K562 (cell line): Measurements from ENCODE around the gene TREM1. TPM values are rescaled to one million over a fixed set of nuclear protein-coding genes. Genes with fewer than 3 reads are reported as not detected.

Experiments used
- ATAC-seq: fragments of 200-7000 bp; cut with Tn5 transposase; 3 replicates; pipeline ENCODE4 v1.9.1; 2020; ENCODE audit warnings: moderate library complexity
- BruUV-seq: library from RNA; stranded (reverse); fragments of 400-500 nt; replicated peaks from 2 replicates; lab custom pipeline; 2021; lab: Mats Ljungman, UMichigan
- CTCF ChIA-PET: fragments of 300-600 bp; formaldehyde crosslinking; extraction: SDS; loops from one replicate; lab custom pipeline; 2021; ENCODE audit warnings: low intra/inter-chr PET ratio; lab: Yijun Ruan, JAX
- POLR2A ChIA-PET: fragments of 300-600, 350-650 bp; sonication (Branson Sonifier 250); formaldehyde crosslinking; extraction: SDS; loops from one replicate; lab custom pipeline; 2021; ENCODE audit warnings: antibody characterized with exemption, inconsistent platforms; lab: Yijun Ruan, JAX
- DNase-seq, 4 experiments: peaks; one replicate each; pipeline versions ENCODE4 v3.0.0 to v3.0.0-alpha.2; 2011 to 2018; ENCODE audit warnings: low spot score in 3 of 4, mixed read lengths in 3 of 4; ENCODE audit errors: extremely low read depth in 1 of 4
- FAIRE-seq: peaks from 2 replicates; lab custom pipeline; 2011; peaks lifted over from hg19 to GRCh38; lab: Jason Lieb, UNC
- H2AFZ ChIP-seq: 2 replicates; pipeline ENCODE4 v1.6.0; 2011; ENCODE audit warnings: low read depth, low read length, control low read depth, inconsistent platforms
- H3K27ac ChIP-seq: fragments of 200-600 bp; 3 replicates; pipeline ENCODE4 v1.8.0; 2011; ENCODE audit warnings: low read depth, mild to moderate bottlenecking, control low read depth, inconsistent platforms, low read length, moderate library complexity, mixed read lengths; ENCODE audit errors: extremely low read depth
- H3K27me3 ChIP-seq, 2 experiments: fragments of 300-600 bp in 1 of 2; 2 replicates in 1 of 2; 3 replicates in 1 of 2; pipeline versions ENCODE4 v1.6.0 to v1.8.0; 2011; ENCODE audit warnings: inconsistent platforms in 2 of 2, low read length in 2 of 2, mild to moderate bottlenecking in 1 of 2, mixed read lengths in 1 of 2, moderate library complexity in 1 of 2; ENCODE audit not compliant: control insufficient read depth in 2 of 2, insufficient read depth in 2 of 2
- H3K36me3 ChIP-seq: fragments of 300-600 bp; 3 replicates; pipeline ENCODE4 v1.8.0; 2011; ENCODE audit warnings: mild to moderate bottlenecking, low read length, inconsistent platforms; ENCODE audit not compliant: control insufficient read depth, insufficient read depth
- H3K4me1 ChIP-seq, 2 experiments: fragments of 200-600 bp in 1 of 2; replicated peaks in 1 of 2; 2 replicates in 1 of 2; 3 replicates in 1 of 2; pipeline versions ENCODE4 v1.5.1 to v1.8.0; 2011; ENCODE audit warnings: inconsistent platforms in 2 of 2, low read length in 2 of 2, mild to moderate bottlenecking in 1 of 2, mixed read lengths in 1 of 2, moderate library complexity in 1 of 2; ENCODE audit not compliant: control insufficient read depth in 2 of 2, insufficient read depth in 2 of 2
- H3K4me2 ChIP-seq: 2 replicates; pipeline ENCODE4 v1.6.1; 2011; ENCODE audit warnings: low read length, control low read depth, inconsistent platforms, mixed read lengths; ENCODE audit not compliant: insufficient read depth
- H3K4me3 ChIP-seq: fragments of 200-600 bp; sonication (generic), shearing (Covaris generic); 2 replicates; pipeline ENCODE4 v1.5.1; 2016; ENCODE audit warnings: control low read depth, inconsistent platforms
- H3K79me2 ChIP-seq: fragments of 200-600 bp; 3 replicates; pipeline ENCODE4 v1.8.0; 2011; ENCODE audit warnings: low read length, inconsistent platforms; ENCODE audit not compliant: control insufficient read depth, insufficient read depth
- H3K9ac ChIP-seq, 2 experiments: 2 replicates each; pipeline versions ENCODE4 v1.6.0 to v1.6.1; 2011; ENCODE audit warnings: low read depth in 2 of 2, low read length in 2 of 2, control low read depth in 1 of 2, inconsistent platforms in 1 of 2, mild to moderate bottlenecking in 1 of 2, mixed read lengths in 1 of 2; ENCODE audit not compliant: insufficient read depth in 1 of 2
- H3K9me1 ChIP-seq: one replicate; pipeline ENCODE4 v1.6.0; 2011; ENCODE audit warnings: inconsistent platforms, mild to moderate bottlenecking, low read length, moderate library complexity; ENCODE audit not compliant: control insufficient read depth, insufficient read depth
- H3K9me3 ChIP-seq: replicated peaks from 2 replicates; pipeline ENCODE4 v1.5.1; 2011; ENCODE audit warnings: low read depth, low read length, inconsistent platforms; ENCODE audit not compliant: control insufficient read depth, insufficient read depth
- H4K20me1 ChIP-seq: replicated peaks from 2 replicates; pipeline ENCODE4 v1.6.1; 2011; ENCODE audit warnings: low read length, inconsistent platforms, mixed read lengths; ENCODE audit not compliant: control insufficient read depth, insufficient read depth
- REST ChIP-seq, 2 experiments: fragments of 450-650 bp; formaldehyde crosslinking in 1 of 2; IDR thresholded peaks; 2 replicates each; pipeline versions ENCODE4 v1.4.0 to v1.6.1; 2014 to 2020; ENCODE audit warnings: mild to moderate bottlenecking in 2 of 2, borderline replicate concordance in 1 of 2, low read depth in 1 of 2
- SPI1 ChIP-seq: IDR thresholded peaks from 2 replicates; pipeline ENCODE4 v1.6.1; 2011; ENCODE audit warnings: low read depth, low read length, control low read depth, borderline replicate concordance
- SRSF1 ChIP-seq: fragments of 200-400 bp; formaldehyde crosslinking; IDR thresholded peaks from 2 replicates; pipeline ENCODE4 v1.6.1; 2017; ENCODE audit warnings: mild to moderate bottlenecking, low read depth, low read length, moderate library complexity
- WGBS: fragments of 100-300 bp; shearing (Covaris generic); methylation state at CpG from one replicate; pipeline ENCODE4 v1.1.6; 2016; ENCODE audit warnings: low coverage, mixed read lengths; ENCODE audit not compliant: insufficient coverage; ENCODE audit errors: missing lambda C conversion rate; 5-methylcytosine and 5-hydroxymethylcytosine counted together
- in situ Hi-C: fragments of 300-500 bp; cut with MboI; formaldehyde crosslinking; loops from 4 replicates; pipeline ENCODE4 v1.15.0; 2018; ENCODE audit warnings: inconsistent platforms, mixed read lengths
- intact Hi-C: fragments of 100-400 bp; cut with micrococcal nuclease; formaldehyde crosslinking; loops from 2 replicates; pipeline ENCODE4 v1.14.2; 2022
- polyA plus RNA-seq, 8 experiments: library from polyadenylated mRNA; depleted of rRNA in 4 of 8; stranded (reverse) in 5 of 8; unstranded in 3 of 8; fragments of >200 nt; fragmentation: Nextera tagmentation in 2 of 8; fragmentation: Illumina TruSeq in 1 of 8; extraction: Ambion mirVana in 2 of 8; extraction: Trizol in 1 of 8; gene quantifications; 2 replicates each; pipeline versions ENCODE4 v1.2.1 to v1.2.3, GENCODE V29; 2011 to 2014; ENCODE audit warnings: inconsistent platforms in 1 of 8, missing spikeins in 1 of 8
- total RNA-seq, 7 experiments: library from RNA; depleted of rRNA in 6 of 7; stranded (reverse); fragments of >200 nt in 6 of 7; fragmentation: Illumina TruSeq in 2 of 7; extraction: Trizol in 2 of 7; gene quantifications; 2 replicates each; pipeline versions ENCODE4 v1.2.1 to v1.2.3, GENCODE V29; 2011 to 2021; ENCODE audit warnings: low replicate concordance in 1 of 7
- TF ChIP-seq, protein P1 (sequence below), 2 experiments: fragments of 450-650 bp; conservative IDR thresholded peaks; 2 replicates each; pipeline ENCODE4 v1.6.1; 2017; ENCODE audit warnings: mild to moderate bottlenecking in 2 of 2, moderate library complexity in 2 of 2

The TREM1 gene
- total and polyA plus RNA-seq, 9 of the 15 experiments (the other 6 are each of a cell fraction or from before 2014, with no cell fraction given): not detected

DNA sequence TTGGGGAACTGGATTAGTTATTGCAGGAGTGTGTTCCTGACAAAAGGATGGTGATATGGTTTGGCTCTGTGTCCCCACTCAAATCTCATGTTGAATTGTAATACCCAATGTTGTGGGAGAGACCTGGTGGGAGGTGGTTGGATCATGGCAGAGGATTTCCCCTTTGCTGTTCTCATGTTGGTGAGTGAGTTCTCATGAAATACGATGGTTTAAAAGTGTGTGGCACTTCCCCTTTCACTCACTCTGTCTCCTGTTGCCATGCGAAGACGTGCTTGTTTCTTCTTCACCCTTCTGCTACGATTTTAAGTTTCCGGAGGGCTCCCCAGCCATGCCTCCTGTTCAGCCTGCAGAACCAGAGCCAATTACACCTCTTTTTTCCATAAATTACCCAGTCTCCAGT, 16.2 kb upstream of the TREM1 start:
- Histone ChIP-seq H3K4me2 (no peak overlapping the region), H3K4me1 (no peaks in the 10 kb centered on the region), H3K9me1 (no peaks in the 10 kb centered on the region), H3K9me3 (no peaks in the 10 kb centered on the region), H3K36me3 (no peaks in the 10 kb centered on the region), H2AFZ (no peak overlapping the region), H3K27me3 (peaks cover 0 to 7% of the 10 kb centered on the region in 2 experiments; a peak in 3 of 5 replicates), H3K27ac (no peak overlapping the region), H3K79me2 (no peaks in the 10 kb centered on the region), H3K9ac (no peak overlapping the region), H4K20me1 (no peaks in the 10 kb centered on the region), H3K4me3 (no peak overlapping the region)
- CTCF ChIA-PET: no interaction called here
- no TSS peak for BruUV-seq
- ATAC-seq: no peak
- POLR2A ChIA-PET: no interaction called here
- WGBS: 4% methylated on average over 5 of the region's 5 CpGs
- no peak for FAIRE-seq
- intact Hi-C loops: no loop called here
- DNase-seq: no peak
- in situ Hi-C loops: no loop called here
- TF ChIP-seq, protein P1, sequence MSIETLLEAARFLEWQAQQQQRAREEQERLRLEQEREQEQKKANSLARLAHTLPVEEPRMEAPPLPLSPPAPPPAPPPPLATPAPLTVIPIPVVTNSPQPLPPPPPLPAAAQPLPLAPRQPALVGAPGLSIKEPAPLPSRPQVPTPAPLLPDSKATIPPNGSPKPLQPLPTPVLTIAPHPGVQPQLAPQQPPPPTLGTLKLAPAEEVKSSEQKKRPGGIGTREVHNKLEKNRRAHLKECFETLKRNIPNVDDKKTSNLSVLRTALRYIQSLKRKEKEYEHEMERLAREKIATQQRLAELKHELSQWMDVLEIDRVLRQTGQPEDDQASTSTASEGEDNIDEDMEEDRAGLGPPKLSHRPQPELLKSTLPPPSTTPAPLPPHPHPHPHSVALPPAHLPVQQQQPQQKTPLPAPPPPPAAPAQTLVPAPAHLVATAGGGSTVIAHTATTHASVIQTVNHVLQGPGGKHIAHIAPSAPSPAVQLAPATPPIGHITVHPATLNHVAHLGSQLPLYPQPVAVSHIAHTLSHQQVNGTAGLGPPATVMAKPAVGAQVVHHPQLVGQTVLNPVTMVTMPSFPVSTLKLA (conservative IDR thresholded peaks at IDR 0.05): no peak
- TF ChIP-seq SPI1: peak; percentile 78; the same call in 1 of the 2 replicates

DNA sequence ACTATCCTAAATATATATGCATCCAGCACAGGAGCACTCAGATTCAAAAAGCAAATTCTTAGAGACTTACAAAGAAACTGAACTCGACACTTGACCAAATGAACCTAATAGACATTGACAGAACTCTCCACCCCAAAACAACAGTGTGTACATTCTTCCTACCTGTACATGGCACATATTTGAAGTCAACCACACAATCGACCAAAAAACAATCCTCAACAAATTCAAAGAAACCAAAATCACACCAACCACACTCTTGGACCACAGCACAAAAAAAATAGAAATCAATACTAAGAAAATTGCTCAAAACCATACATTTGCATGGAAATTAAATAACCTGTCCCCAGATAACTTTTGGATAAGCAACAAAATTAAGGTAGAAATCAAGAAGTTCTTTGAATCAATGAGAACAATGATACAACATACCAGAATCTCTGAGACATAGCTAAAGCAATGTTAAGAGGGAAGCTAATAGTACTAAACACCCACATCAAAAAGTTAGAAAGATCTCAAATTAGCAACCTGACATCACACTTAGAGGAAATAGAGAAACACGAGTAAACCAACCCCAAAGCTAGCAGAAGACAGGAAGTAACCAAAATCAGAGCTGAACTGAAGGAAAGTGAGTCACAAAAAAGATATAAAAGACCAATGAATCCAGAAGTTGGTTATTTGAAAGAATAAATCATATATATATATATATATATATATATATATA, 12.5 kb upstream of the TREM1 start:
- no peaks in the 10 kb centered on the region for H3K36me3 ChIP-seq
- in situ Hi-C loops (no loop called here), intact Hi-C loops (no loop called here)
- ATAC-seq (no peak), FAIRE-seq (no peak), DNase-seq (no peak)
- H3K9me1 ChIP-seq: no peaks in the 10 kb centered on the region
- H4K20me1 ChIP-seq: no peaks in the 10 kb centered on the region
- no TSS peak for BruUV-seq
- H2AFZ ChIP-seq: no peak overlapping the region
- H3K4me3 ChIP-seq: no peak overlapping the region
- no peak overlapping the region for H3K27ac ChIP-seq
- H3K4me1 ChIP-seq: no peaks in the 10 kb centered on the region
- CTCF ChIA-PET: no interaction called here
- H3K79me2 ChIP-seq: no peaks in the 10 kb centered on the region
- no peaks in the 10 kb centered on the region for H3K9me3 ChIP-seq
- 0% methylated on average over 3 of the region's 3 CpGs for WGBS
- no peak overlapping the region for H3K4me2 ChIP-seq
- no peak overlapping the region for H3K9ac ChIP-seq
- peaks cover 0 to under 1% of the 10 kb centered on the region in 2 experiments; a peak in 1 of 5 replicates for H3K27me3 ChIP-seq
- POLR2A ChIA-PET: interaction anchor here (0.7 to 0.9 kb wide), 2 partner anchors 13 to 19 kb away, joined by 3 to 4 read pairs; no protein-coding TSS in a partner anchor
- TF ChIP-seq SRSF1: no peak
- TF ChIP-seq REST (IDR thresholded peaks at IDR 0.05; ENCODE audit: borderline replicate concordance): no peak
- no peak for TF ChIP-seq REST (CRISPR knock-in tag; IDR thresholded peaks at IDR 0.05; ENCODE audit: low read depth)
